H9 (cell line): ENCODE results near the gene PXDN. TPM values are rescaled to one million over a fixed set of nuclear protein-coding genes. Genes with fewer than 3 reads are reported as not detected.

Experiments used
- DNase-seq: peaks from one replicate; pipeline ENCODE4 v3.0.0-alpha.2; 2017
- H2AFZ ChIP-seq: one replicate; pipeline ENCODE4 v1.6.1; 2013; ENCODE audit warnings: mild to moderate bottlenecking, low read length, control low read depth, moderate library complexity
- H2AK5ac ChIP-seq: 2 replicates; pipeline ENCODE4 v1.6.1; 2013; ENCODE audit warnings: low read length, control low read depth, mixed read lengths; ENCODE audit not compliant: insufficient read length
- H2BK120ac ChIP-seq: one replicate; pipeline ENCODE4 v1.6.1; 2013; ENCODE audit warnings: low read depth, mild to moderate bottlenecking, low read length, control low read depth, inconsistent platforms; ENCODE audit not compliant: poor library complexity, severe bottlenecking
- H2BK12ac ChIP-seq: 2 replicates; pipeline ENCODE4 v1.6.1; 2013; ENCODE audit warnings: low read length, control low read depth, mixed read lengths, low read depth; ENCODE audit not compliant: insufficient read length
- H2BK15ac ChIP-seq: 2 replicates; pipeline ENCODE4 v1.6.1; 2013; ENCODE audit warnings: low read depth, low read length, control low read depth
- H2BK20ac ChIP-seq: one replicate; pipeline ENCODE4 v1.6.1; 2013; ENCODE audit warnings: low read depth, mild to moderate bottlenecking, low read length, control low read depth, inconsistent platforms; ENCODE audit not compliant: poor library complexity, severe bottlenecking
- H2BK5ac ChIP-seq: 2 replicates; pipeline ENCODE4 v1.6.1; 2013; ENCODE audit warnings: low read length, control low read depth, mixed read lengths; ENCODE audit not compliant: insufficient read length
- H3K14ac ChIP-seq: 2 replicates; pipeline ENCODE4 v1.6.1; 2013; ENCODE audit warnings: low read length, control low read depth; ENCODE audit not compliant: insufficient read depth
- H3K18ac ChIP-seq: 2 replicates; pipeline ENCODE4 v1.6.1; 2013; ENCODE audit warnings: low read depth, mild to moderate bottlenecking, mixed read lengths, low read length, control low read depth; ENCODE audit not compliant: insufficient read length
- H3K23ac ChIP-seq: 2 replicates; pipeline ENCODE4 v1.6.1; 2013; ENCODE audit warnings: low read length, control low read depth, mixed read lengths, low read depth; ENCODE audit not compliant: insufficient read length
- H3K23me2 ChIP-seq: 2 replicates; pipeline ENCODE4 v1.6.1; 2013; ENCODE audit warnings: low read depth, mild to moderate bottlenecking, mixed read lengths, low read length, control low read depth; ENCODE audit not compliant: insufficient read length, poor library complexity, severe bottlenecking
- H3K27ac ChIP-seq: 2 replicates; pipeline ENCODE4 v1.5.1; 2013; ENCODE audit warnings: low read length, control low read depth, mixed read lengths, low read depth; ENCODE audit not compliant: insufficient read length
- H3K27me3 ChIP-seq: 2 replicates; pipeline ENCODE4 v1.6.1; 2013; ENCODE audit warnings: low read length, control low read depth, inconsistent platforms; ENCODE audit not compliant: insufficient read depth
- H3K4ac ChIP-seq: 2 replicates; pipeline ENCODE4 v1.6.1; 2013; ENCODE audit warnings: low read depth, mild to moderate bottlenecking, control low read depth, inconsistent platforms, low read length, moderate library complexity
- H3K4me1 ChIP-seq: 2 replicates; pipeline ENCODE4 v1.6.1; 2013; ENCODE audit warnings: low read length, control low read depth, inconsistent platforms; ENCODE audit not compliant: insufficient read depth
- H3K4me2 ChIP-seq: 2 replicates; pipeline ENCODE4 v1.6.1; 2013; ENCODE audit warnings: low read length, control low read depth, mixed read lengths; ENCODE audit not compliant: insufficient read length, insufficient read depth
- H3K56ac ChIP-seq: 2 replicates; pipeline ENCODE4 v1.6.1; 2013; ENCODE audit warnings: low read depth, mild to moderate bottlenecking, mixed read lengths, low read length, control low read depth; ENCODE audit not compliant: insufficient read length
- H3K79me1 ChIP-seq: 2 replicates; pipeline ENCODE4 v1.6.1; 2013; ENCODE audit warnings: low read depth, mild to moderate bottlenecking, moderate library complexity, low read length, control low read depth, inconsistent platforms; ENCODE audit not compliant: insufficient read depth, poor library complexity, severe bottlenecking
- H3K79me2 ChIP-seq: 2 replicates; pipeline ENCODE4 v1.6.1; 2013; ENCODE audit warnings: low read length, control low read depth, inconsistent platforms; ENCODE audit not compliant: insufficient read depth
- H3K9ac ChIP-seq: 2 replicates; pipeline ENCODE4 v1.6.1; 2013; ENCODE audit warnings: low read length, control low read depth, mixed read lengths; ENCODE audit not compliant: insufficient read length; ENCODE audit errors: extremely low read depth
- H3K9me3 ChIP-seq: one replicate; pipeline ENCODE4 v1.6.1; 2013; ENCODE audit warnings: low read depth, low read length, inconsistent platforms; ENCODE audit not compliant: control insufficient read depth
- H3T11ph ChIP-seq: one replicate; pipeline ENCODE4 v1.6.1; 2013; ENCODE audit warnings: mild to moderate bottlenecking, low read length, control low read depth, inconsistent platforms
- H4K20me1 ChIP-seq: one replicate; pipeline ENCODE4 v1.6.1; 2013; ENCODE audit not compliant: control insufficient read depth, insufficient read length, insufficient read depth
- H4K5ac ChIP-seq: 2 replicates; pipeline ENCODE4 v1.6.1; 2013; ENCODE audit warnings: low read depth, mild to moderate bottlenecking, mixed read lengths, low read length, control low read depth; ENCODE audit not compliant: insufficient read length
- H4K8ac ChIP-seq: replicated peaks from 2 replicates; pipeline ENCODE4 v1.6.1; 2013; ENCODE audit warnings: low read length, control low read depth, mixed read lengths, low read depth; ENCODE audit not compliant: insufficient read length
- H4K91ac ChIP-seq: 2 replicates; pipeline ENCODE4 v1.6.1; 2013; ENCODE audit warnings: low read depth, mild to moderate bottlenecking, moderate library complexity, mixed read lengths, low read length, control low read depth; ENCODE audit not compliant: insufficient read length
- H3K27ac Mint-ChIP-seq, 3 experiments: 2 replicates in 2 of 3; 3 replicates in 1 of 3; pipeline ENCODE4 v1.8.0; 2020 to 2021; ENCODE audit warnings: mixed read lengths in 3 of 3, mild to moderate bottlenecking in 1 of 3, moderate library complexity in 1 of 3
- H3K27me3 Mint-ChIP-seq: 2 replicates; pipeline ENCODE4 v1.8.0; 2021; ENCODE audit warnings: low read depth, mild to moderate bottlenecking, moderate library complexity, mixed read lengths
- H3K36me3 Mint-ChIP-seq, 3 experiments: 2 replicates in 2 of 3; 3 replicates in 1 of 3; pipeline ENCODE4 v1.8.0; 2020 to 2021; ENCODE audit warnings: low read depth in 3 of 3, mixed read lengths in 3 of 3; ENCODE audit not compliant: insufficient read depth in 1 of 3
- H3K4me1 Mint-ChIP-seq, 2 experiments: 2 replicates each; pipeline ENCODE4 v1.8.0; 2020; ENCODE audit warnings: mixed read lengths in 2 of 2
- H3K4me3 Mint-ChIP-seq, 2 experiments: 2 replicates in 1 of 2; 3 replicates in 1 of 2; pipeline ENCODE4 v1.8.0; 2020 to 2021; ENCODE audit warnings: mild to moderate bottlenecking in 2 of 2, mixed read lengths in 2 of 2, moderate library complexity in 1 of 2
- H3K9me3 Mint-ChIP-seq, 2 experiments: 2 replicates in 1 of 2; 3 replicates in 1 of 2; pipeline ENCODE4 v1.8.0; 2020; ENCODE audit warnings: mild to moderate bottlenecking in 2 of 2, mixed read lengths in 2 of 2, moderate library complexity in 1 of 2
- WGBS: extraction: QIAGEN DNeasy Blood & Tissue Kit; methylation state at CpG from one replicate; pipeline ENCODE4 v1.1.7; 2013; ENCODE audit warnings: missing lambda C conversion rate, low lambda C conversion rate, mixed read lengths; ENCODE audit not compliant: insufficient read length; ENCODE audit errors: extremely low coverage; 5-methylcytosine and 5-hydroxymethylcytosine counted together
- total RNA-seq: library from RNA; stranded (reverse); gene quantifications from 2 replicates; pipeline ENCODE4 v1.2.1, GENCODE V29; 2021
- TF ChIP-seq, protein P1 (sequence below): fragments of 200-600 bp; sonication (generic); conservative IDR thresholded peaks from 3 replicates; pipeline ENCODE4 v1.8.0; 2021; ENCODE audit warnings: antibody characterized with exemption, mild to moderate bottlenecking

The PXDN gene
- total RNA-seq, 1 experiment from 2014 or later: 146 TPM

DNA sequence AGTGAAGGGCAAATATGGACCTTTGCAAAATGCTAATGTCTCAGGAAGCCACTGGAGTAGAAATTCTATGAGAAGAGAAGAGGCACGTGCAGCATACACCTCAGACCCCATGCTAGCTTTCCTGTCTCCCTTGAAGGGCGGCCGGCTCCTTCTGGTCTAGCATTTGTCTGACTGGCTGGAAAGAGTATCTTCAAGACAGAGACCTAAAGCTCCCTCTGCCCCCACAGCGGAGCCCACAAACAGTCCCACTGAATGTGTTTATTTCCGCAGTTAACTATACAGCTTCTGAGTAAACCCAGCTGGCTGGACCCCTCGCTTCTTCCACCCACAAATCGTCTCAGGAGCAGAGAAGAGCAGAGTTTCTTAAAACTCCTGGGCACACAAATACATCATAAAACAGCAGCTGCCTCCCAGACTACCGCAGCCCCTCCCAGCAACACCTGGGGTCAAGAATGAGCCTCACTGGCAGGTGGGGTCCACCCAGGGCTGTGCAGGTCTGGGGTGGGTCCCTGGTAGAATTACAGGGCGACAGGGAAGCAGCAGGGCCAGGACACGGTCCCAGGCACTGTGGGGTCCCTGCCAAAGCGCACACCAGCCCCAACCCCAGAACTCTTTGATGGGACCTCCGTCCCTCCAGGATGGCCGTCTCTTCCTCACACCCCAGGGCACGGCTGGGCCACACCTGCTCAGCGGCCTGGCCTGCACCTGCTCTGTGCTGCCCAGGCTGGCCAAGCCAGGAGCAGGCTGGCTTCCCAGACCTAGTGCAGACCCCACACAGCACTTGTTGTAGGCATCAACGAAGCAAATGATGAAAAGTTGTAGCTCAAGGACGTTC lies 103.8 kb downstream of the PXDN start:
- H3K27ac ChIP-seq: no peak overlapping the region
- TF ChIP-seq, protein P1, sequence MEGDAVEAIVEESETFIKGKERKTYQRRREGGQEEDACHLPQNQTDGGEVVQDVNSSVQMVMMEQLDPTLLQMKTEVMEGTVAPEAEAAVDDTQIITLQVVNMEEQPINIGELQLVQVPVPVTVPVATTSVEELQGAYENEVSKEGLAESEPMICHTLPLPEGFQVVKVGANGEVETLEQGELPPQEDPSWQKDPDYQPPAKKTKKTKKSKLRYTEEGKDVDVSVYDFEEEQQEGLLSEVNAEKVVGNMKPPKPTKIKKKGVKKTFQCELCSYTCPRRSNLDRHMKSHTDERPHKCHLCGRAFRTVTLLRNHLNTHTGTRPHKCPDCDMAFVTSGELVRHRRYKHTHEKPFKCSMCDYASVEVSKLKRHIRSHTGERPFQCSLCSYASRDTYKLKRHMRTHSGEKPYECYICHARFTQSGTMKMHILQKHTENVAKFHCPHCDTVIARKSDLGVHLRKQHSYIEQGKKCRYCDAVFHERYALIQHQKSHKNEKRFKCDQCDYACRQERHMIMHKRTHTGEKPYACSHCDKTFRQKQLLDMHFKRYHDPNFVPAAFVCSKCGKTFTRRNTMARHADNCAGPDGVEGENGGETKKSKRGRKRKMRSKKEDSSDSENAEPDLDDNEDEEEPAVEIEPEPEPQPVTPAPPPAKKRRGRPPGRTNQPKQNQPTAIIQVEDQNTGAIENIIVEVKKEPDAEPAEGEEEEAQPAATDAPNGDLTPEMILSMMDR: no peak

More for the DNA sequence above, 103.8 kb downstream of the PXDN start:
- Histone ChIP-seq H4K91ac (no peak overlapping the region), H3K14ac (no peak overlapping the region; the same call in 1 of the 2 replicates), H3K9me3 (no peaks in the 10 kb centered on the region), H2BK20ac (no peak overlapping the region), H3K23ac (no peak overlapping the region), H2BK12ac (no peak overlapping the region), H3K18ac (no peak overlapping the region), H3K27me3 (no peaks in the 10 kb centered on the region), H3T11ph (no peak overlapping the region), H2BK120ac (no peak overlapping the region), H3K4me1 (no peaks in the 10 kb centered on the region), H2AK5ac (no peak overlapping the region), H3K23me2 (no peaks in the 10 kb centered on the region), H3K79me1 (no peaks in the 10 kb centered on the region), H3K4me2 (no peak overlapping the region), H4K5ac (no peak overlapping the region), H2AFZ (no peak overlapping the region), H2BK5ac (no peak overlapping the region), H2BK15ac (no peak overlapping the region), H3K56ac (no peak overlapping the region), H3K4ac (no peak overlapping the region), H4K8ac (no peak overlapping the region), H3K9ac (no peak overlapping the region), H3K79me2 (no peaks in the 10 kb centered on the region), H4K20me1 (no peaks in the 10 kb centered on the region)
- WGBS: no CpG with 5 or more reads among the region's 17 CpGs
- Mint-ChIP-seq H3K4me1 (peaks cover 19 to 20% of the 10 kb centered on the region in 2 experiments), H3K27me3 (no peaks in the 10 kb centered on the region), H3K36me3 (peaks cover 17 to 65% (median 48%) of the 10 kb centered on the region in 3 experiments), H3K27ac (peak overlapping the region in 2 of 3 experiments; percentile 75 to 77; a peak in 4 of 7 replicates), H3K9me3 (no peaks in the 10 kb centered on the region), H3K4me3 (no peak overlapping the region)
- DNase-seq: no peak
